ENCODE data around the gene SRP9.

GRCh38 chr1:225757927-225758656 is 19.5 kb upstream of the SRP9 start:
- TF ChIP-seq CTCF (IDR thresholded peaks at IDR 0.05), result no peak
- no peak for TF ChIP-seq POLR2A (IDR thresholded peaks at IDR 0.05)
